IMR-90 (cell line): ENCODE data around the gene KLK13. TPM values are rescaled to one million over a fixed set of nuclear protein-coding genes. Genes with fewer than 3 reads are reported as not detected.

ENCODE experiments used
- ATAC-seq: fragments of 200-7000 bp; cut with Tn5 transposase; 2 replicates; pipeline ENCODE4 v1.9.1; 2020; ENCODE audit warnings: low read depth, mild to moderate bottlenecking, moderate library complexity
- BruUV-seq: library from RNA; stranded (reverse); fragments of 400-500 nt; replicated peaks from 2 replicates; lab custom pipeline; 2021; lab: Mats Ljungman, UMichigan
- CTCF ChIA-PET: fragments of 300-600 bp; formaldehyde crosslinking; extraction: SDS; loops from one replicate; lab custom pipeline; 2021; ENCODE audit warnings: antibody characterized with exemption; lab: Yijun Ruan, JAX
- POLR2A ChIA-PET: fragments of 300-600 bp; sonication (Branson Sonifier 250); formaldehyde crosslinking; loops from one replicate; lab custom pipeline; 2022; ENCODE audit warnings: antibody characterized with exemption; ENCODE audit not compliant: unreplicated experiment; lab: Charles Lee
- DNase-seq: peaks from one replicate; pipeline ENCODE4 v3.0.0; 2013
- H2AFZ ChIP-seq: replicated peaks from 2 replicates; pipeline ENCODE3; 2013; ENCODE audit warnings: low read length, mild to moderate bottlenecking; ENCODE audit not compliant: poor library complexity
- H2AK5ac ChIP-seq: 2 replicates; pipeline ENCODE4 v1.6.1; 2013; ENCODE audit warnings: low read depth, low read length, inconsistent platforms
- H2AK9ac ChIP-seq: replicated peaks from 2 replicates; pipeline ENCODE3; 2013; ENCODE audit warnings: mild to moderate bottlenecking, low read depth, low read length, moderate library complexity; ENCODE audit not compliant: poor library complexity
- H2BK120ac ChIP-seq: 2 replicates; pipeline ENCODE4 v1.6.1; 2013; ENCODE audit warnings: low read depth, low read length, inconsistent platforms
- H2BK15ac ChIP-seq: 3 replicates; pipeline ENCODE4 v1.6.1; 2013; ENCODE audit warnings: low read depth, low read length, inconsistent platforms
- H2BK20ac ChIP-seq: 2 replicates; pipeline ENCODE4 v1.6.1; 2013; ENCODE audit warnings: low read depth, mild to moderate bottlenecking, inconsistent platforms, low read length, moderate library complexity
- H2BK5ac ChIP-seq: 2 replicates; pipeline ENCODE4 v1.6.1; 2013; ENCODE audit warnings: mild to moderate bottlenecking, low read depth, low read length, inconsistent platforms; ENCODE audit not compliant: poor library complexity, severe bottlenecking
- H3K14ac ChIP-seq: replicated peaks from 2 replicates; pipeline ENCODE4 v1.6.1; 2013; ENCODE audit warnings: low read depth, low read length, inconsistent platforms
- H3K18ac ChIP-seq: 2 replicates; pipeline ENCODE4 v1.6.1; 2013; ENCODE audit warnings: low read depth, low read length, control low read depth
- H3K23ac ChIP-seq: 2 replicates; pipeline ENCODE4 v1.6.1; 2013; ENCODE audit warnings: low read depth, low read length, inconsistent platforms
- H3K27ac ChIP-seq: 2 replicates; pipeline ENCODE4 v1.5.1; 2013; ENCODE audit warnings: mild to moderate bottlenecking, control low read depth, low read length; ENCODE audit not compliant: insufficient read depth
- H3K27me3 ChIP-seq: 2 replicates; pipeline ENCODE4 v1.6.1; 2013; ENCODE audit warnings: low read length; ENCODE audit not compliant: control insufficient read depth, insufficient read depth
- H3K36me3 ChIP-seq: 2 replicates; pipeline ENCODE4 v1.6.1; 2013; ENCODE audit warnings: low read length, mixed read lengths; ENCODE audit not compliant: control insufficient read depth, insufficient read depth
- H3K4ac ChIP-seq: 2 replicates; pipeline ENCODE4 v1.6.1; 2013; ENCODE audit warnings: low read depth, low read length, inconsistent platforms
- H3K4me1 ChIP-seq: 2 replicates; pipeline ENCODE4 v1.6.1; 2013; ENCODE audit warnings: low read length, mixed read lengths; ENCODE audit not compliant: control insufficient read depth, insufficient read depth
- H3K4me2 ChIP-seq: 2 replicates; pipeline ENCODE4 v1.6.1; 2013; ENCODE audit warnings: low read depth, mild to moderate bottlenecking, control low read depth, low read length, moderate library complexity
- H3K4me3 ChIP-seq: 2 replicates; pipeline ENCODE4 v1.5.1; 2013; ENCODE audit warnings: low read depth, mild to moderate bottlenecking, control low read depth, low read length, moderate library complexity; ENCODE audit not compliant: insufficient read depth
- H3K56ac ChIP-seq: 2 replicates; pipeline ENCODE4 v1.6.1; 2013; ENCODE audit warnings: low read length, inconsistent platforms; ENCODE audit not compliant: insufficient read depth; ENCODE audit errors: extremely low read depth
- H3K79me1 ChIP-seq, 2 experiments: 2 replicates each; pipeline ENCODE4 v1.6.1; 2013; ENCODE audit warnings: low read length in 2 of 2, inconsistent platforms in 1 of 2, low read depth in 1 of 2
- H3K9ac ChIP-seq: 2 replicates; pipeline ENCODE4 v1.6.1; 2013; ENCODE audit warnings: low read depth, low read length, control low read depth
- H3K9me1 ChIP-seq: 2 replicates; pipeline ENCODE4 v1.6.1; 2013; ENCODE audit warnings: low read length, inconsistent platforms; ENCODE audit not compliant: insufficient read depth
- H3K9me3 ChIP-seq: 2 replicates; pipeline ENCODE4 v1.6.1; 2013; ENCODE audit warnings: low read length; ENCODE audit not compliant: control insufficient read depth, insufficient read depth
- H4K20me1 ChIP-seq: 2 replicates; pipeline ENCODE4 v1.6.1; 2013; ENCODE audit warnings: low read length, inconsistent platforms; ENCODE audit not compliant: insufficient read depth
- H4K5ac ChIP-seq: 2 replicates; pipeline ENCODE4 v1.6.1; 2013; ENCODE audit warnings: mild to moderate bottlenecking, low read depth, low read length, control low read depth
- H4K8ac ChIP-seq, 2 experiments: 2 replicates each; pipeline ENCODE4 v1.6.1; 2013; ENCODE audit warnings: low read depth in 2 of 2, low read length in 2 of 2, control low read depth in 1 of 2, inconsistent platforms in 1 of 2
- H4K91ac ChIP-seq: 2 replicates; pipeline ENCODE4 v1.6.1; 2013; ENCODE audit warnings: low read depth, low read length, inconsistent platforms; ENCODE audit not compliant: insufficient read depth
- BHLHE40 ChIP-seq: fragments of 150-350 bp; IDR thresholded peaks from 2 replicates; pipeline ENCODE4 v1.6.1; 2016; ENCODE audit warnings: mild to moderate bottlenecking, low read depth, low read length
- CEBPB ChIP-seq: IDR thresholded peaks from 2 replicates; pipeline ENCODE4 v1.6.1; 2012; ENCODE audit warnings: low read depth, low read length, improper control_type of control experiment
- CHD1 ChIP-seq: IDR thresholded peaks from 2 replicates; pipeline ENCODE4 v1.6.1; 2012; ENCODE audit warnings: low read depth, low read length, improper control_type of control experiment
- FOS ChIP-seq: fragments of 150-350 bp; IDR thresholded peaks from 2 replicates; pipeline ENCODE4 v1.6.1; 2016; ENCODE audit warnings: low read depth, low read length
- MAFK ChIP-seq: IDR thresholded peaks from 2 replicates; pipeline ENCODE4 v1.6.1; 2012; ENCODE audit warnings: low read depth, low read length, improper control_type of control experiment
- MAZ ChIP-seq: IDR thresholded peaks from 2 replicates; pipeline ENCODE4 v1.6.1; 2012; ENCODE audit warnings: low read depth, mild to moderate bottlenecking, low read length, improper control_type of control experiment, moderate library complexity, borderline replicate concordance
- MXI1 ChIP-seq: IDR thresholded peaks from 2 replicates; pipeline ENCODE4 v1.6.1; 2012; ENCODE audit warnings: low read depth, mild to moderate bottlenecking, low read length, moderate library complexity, borderline replicate concordance
- NFE2L2 ChIP-seq: fragments of 150-350 bp; IDR thresholded peaks from 2 replicates; pipeline ENCODE4 v1.6.1; 2016; ENCODE audit warnings: low read depth, mild to moderate bottlenecking, low read length
- POLR2A ChIP-seq: IDR thresholded peaks from 2 replicates; pipeline ENCODE4 v1.6.1; 2012; ENCODE audit warnings: mild to moderate bottlenecking, low read depth, low read length
- RAD21 ChIP-seq: IDR thresholded peaks from 2 replicates; pipeline ENCODE4 v1.6.1; 2012; ENCODE audit warnings: low read length, improper control_type of control experiment
- RCOR1 ChIP-seq: IDR thresholded peaks from 2 replicates; pipeline ENCODE4 v1.6.1; 2012; ENCODE audit warnings: mild to moderate bottlenecking, low read length, improper control_type of control experiment; ENCODE audit not compliant: insufficient replicate concordance
- RFX5 ChIP-seq: IDR thresholded peaks from 2 replicates; pipeline ENCODE4 v1.8.0; 2012; ENCODE audit warnings: low read depth, mild to moderate bottlenecking, low read length, moderate library complexity
- SMC3 ChIP-seq: fragments of 150-350 bp; IDR thresholded peaks from 2 replicates; pipeline ENCODE4 v1.6.1; 2016; ENCODE audit warnings: low read depth, mild to moderate bottlenecking, antibody characterized with exemption, low read length, moderate library complexity
- WGBS, 2 experiments: methylation state at CpG; one replicate each; pipeline versions ENCODE4 v1.1.5 to v1.1.7; 2013; ENCODE audit warnings: missing lambda C conversion rate in 2 of 2; ENCODE audit not compliant: insufficient read length in 1 of 2; ENCODE audit errors: extremely low coverage in 2 of 2; 5-methylcytosine and 5-hydroxymethylcytosine counted together
- dilution Hi-C: fragments of 300-500 bp; cut with HindIII; formaldehyde crosslinking; loops from one replicate; pipeline ENCODE4 v1.14.3; 2018; ENCODE audit warnings: low sequenced_read_pairs; ENCODE audit not compliant: unreplicated experiment
- in situ Hi-C: fragments of 300-500 bp; cut with MboI; formaldehyde crosslinking; loops from 3 replicates; pipeline ENCODE4 v1.14.3; 2019; ENCODE audit warnings: low sequenced_read_pairs, inconsistent platforms, mixed read lengths
- intact Hi-C: fragments of 100-400 bp; cut with micrococcal nuclease; formaldehyde crosslinking; loops from 2 replicates; pipeline ENCODE4 v1.10.0; 2022
- polyA plus RNA-seq, 3 experiments: library from polyadenylated mRNA; depleted of rRNA; stranded (reverse); fragments of >200 nt; gene quantifications; 2 replicates each; pipeline ENCODE4 v1.2.3, GENCODE V29; 2012; ENCODE audit warnings: low replicate concordance in 1 of 3
- total RNA-seq: library from RNA; depleted of rRNA; stranded (reverse); fragments of >200 nt; gene quantifications from 2 replicates; pipeline ENCODE4 v1.2.3, GENCODE V29; 2012
- TF ChIP-seq, protein P1 (sequence below): conservative IDR thresholded peaks from 2 replicates; pipeline ENCODE4 v1.5.1; 2012; ENCODE audit warnings: mild to moderate bottlenecking, low read depth, low read length, improper control_type of control experiment
- TF ChIP-seq, protein P2 (sequence below): fragments of 150-350 bp; IDR thresholded peaks from 2 replicates; pipeline ENCODE4 v1.6.1; 2017; ENCODE audit warnings: mild to moderate bottlenecking, antibody characterized with exemption, low read length, low read depth
- TF ChIP-seq, protein P3 (sequence below): fragments of 150-350 bp; IDR thresholded peaks from 2 replicates; pipeline ENCODE4 v1.6.1; 2016; ENCODE audit warnings: low read depth, mild to moderate bottlenecking, low read length, moderate library complexity, borderline replicate concordance

The KLK13 gene
- total and polyA plus RNA-seq, 2 of the 4 experiments (the other 2 are of a cell fraction), result not detected

DNA sequence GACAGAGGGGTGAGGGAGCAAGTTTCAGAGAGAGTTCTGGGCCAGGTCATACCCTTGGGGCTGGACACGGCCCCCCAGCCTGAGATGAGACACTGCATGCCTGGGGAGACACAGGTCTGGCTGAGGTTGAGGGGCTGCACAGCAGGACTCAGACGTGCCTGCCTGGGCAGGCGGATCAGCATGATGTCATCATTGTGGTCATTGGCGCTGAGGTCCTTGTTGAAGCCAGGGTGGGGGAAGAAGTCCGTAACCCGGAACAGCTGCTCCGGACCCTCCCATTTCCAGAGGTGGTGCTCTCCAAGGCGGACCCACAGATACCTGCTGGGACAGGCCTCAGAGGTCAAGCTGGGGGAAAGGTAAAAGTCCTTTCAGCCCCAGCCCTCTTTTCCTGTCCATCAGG is 58.5 kb downstream of the KLK13 start:
- in situ Hi-C loops, result no loop called here
- no peak overlapping the region for H3K18ac ChIP-seq
- H3K14ac ChIP-seq, result no peak overlapping the region
- ChIA-PET CTCF (no interaction called here), POLR2A (no interaction called here)
- dilution Hi-C loops, result no loop called here
- no peak overlapping the region for H2BK5ac ChIP-seq
- H3K9me1 ChIP-seq, result no peaks in the 10 kb centered on the region
- H3K79me1 ChIP-seq, result no peaks in the 10 kb centered on the region
- H3K4me1 ChIP-seq, result no peaks in the 10 kb centered on the region
- no peak overlapping the region for H3K56ac ChIP-seq
- H3K9me3 ChIP-seq, result peaks cover 4% of the 10 kb centered on the region
- H3K27ac ChIP-seq, result no peak overlapping the region
- no peak overlapping the region for H2AFZ ChIP-seq
- no peak overlapping the region for H4K91ac ChIP-seq
- intact Hi-C loops, result no loop called here
- DNase-seq, result no peak
- 48% methylated on average over 3 of the region's 8 CpGs; no CpG with 5 or more reads in 1 of the 2 experiments for WGBS, 2 experiments
- H3K4ac ChIP-seq, result no peak overlapping the region
- H2BK20ac ChIP-seq, result no peak overlapping the region
- H4K20me1 ChIP-seq, result no peaks in the 10 kb centered on the region
- no TSS peak for BruUV-seq
- no peak overlapping the region for H3K23ac ChIP-seq
- H3K9ac ChIP-seq, result no peak overlapping the region
- TF ChIP-seq, protein P1, sequence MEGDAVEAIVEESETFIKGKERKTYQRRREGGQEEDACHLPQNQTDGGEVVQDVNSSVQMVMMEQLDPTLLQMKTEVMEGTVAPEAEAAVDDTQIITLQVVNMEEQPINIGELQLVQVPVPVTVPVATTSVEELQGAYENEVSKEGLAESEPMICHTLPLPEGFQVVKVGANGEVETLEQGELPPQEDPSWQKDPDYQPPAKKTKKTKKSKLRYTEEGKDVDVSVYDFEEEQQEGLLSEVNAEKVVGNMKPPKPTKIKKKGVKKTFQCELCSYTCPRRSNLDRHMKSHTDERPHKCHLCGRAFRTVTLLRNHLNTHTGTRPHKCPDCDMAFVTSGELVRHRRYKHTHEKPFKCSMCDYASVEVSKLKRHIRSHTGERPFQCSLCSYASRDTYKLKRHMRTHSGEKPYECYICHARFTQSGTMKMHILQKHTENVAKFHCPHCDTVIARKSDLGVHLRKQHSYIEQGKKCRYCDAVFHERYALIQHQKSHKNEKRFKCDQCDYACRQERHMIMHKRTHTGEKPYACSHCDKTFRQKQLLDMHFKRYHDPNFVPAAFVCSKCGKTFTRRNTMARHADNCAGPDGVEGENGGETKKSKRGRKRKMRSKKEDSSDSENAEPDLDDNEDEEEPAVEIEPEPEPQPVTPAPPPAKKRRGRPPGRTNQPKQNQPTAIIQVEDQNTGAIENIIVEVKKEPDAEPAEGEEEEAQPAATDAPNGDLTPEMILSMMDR, result no peak
- no peak for TF ChIP-seq NFE2L2
- no peak for TF ChIP-seq RCOR1
- no peak for TF ChIP-seq CEBPB
- TF ChIP-seq, protein P2, sequence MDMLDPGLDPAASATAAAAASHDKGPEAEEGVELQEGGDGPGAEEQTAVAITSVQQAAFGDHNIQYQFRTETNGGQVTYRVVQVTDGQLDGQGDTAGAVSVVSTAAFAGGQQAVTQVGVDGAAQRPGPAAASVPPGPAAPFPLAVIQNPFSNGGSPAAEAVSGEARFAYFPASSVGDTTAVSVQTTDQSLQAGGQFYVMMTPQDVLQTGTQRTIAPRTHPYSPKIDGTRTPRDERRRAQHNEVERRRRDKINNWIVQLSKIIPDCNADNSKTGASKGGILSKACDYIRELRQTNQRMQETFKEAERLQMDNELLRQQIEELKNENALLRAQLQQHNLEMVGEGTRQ, result no peak
- TF ChIP-seq RFX5, result no peak
- TF ChIP-seq BHLHE40, result no peak
- TF ChIP-seq MAZ, result no peak
- no peak for TF ChIP-seq SMC3
- TF ChIP-seq, protein P3, sequence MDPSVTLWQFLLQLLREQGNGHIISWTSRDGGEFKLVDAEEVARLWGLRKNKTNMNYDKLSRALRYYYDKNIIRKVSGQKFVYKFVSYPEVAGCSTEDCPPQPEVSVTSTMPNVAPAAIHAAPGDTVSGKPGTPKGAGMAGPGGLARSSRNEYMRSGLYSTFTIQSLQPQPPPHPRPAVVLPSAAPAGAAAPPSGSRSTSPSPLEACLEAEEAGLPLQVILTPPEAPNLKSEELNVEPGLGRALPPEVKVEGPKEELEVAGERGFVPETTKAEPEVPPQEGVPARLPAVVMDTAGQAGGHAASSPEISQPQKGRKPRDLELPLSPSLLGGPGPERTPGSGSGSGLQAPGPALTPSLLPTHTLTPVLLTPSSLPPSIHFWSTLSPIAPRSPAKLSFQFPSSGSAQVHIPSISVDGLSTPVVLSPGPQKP, result no peak
- no peak for TF ChIP-seq POLR2A
- no peak for TF ChIP-seq FOS
- TF ChIP-seq MXI1, result no peak
- no peak for TF ChIP-seq CHD1
- no peak for TF ChIP-seq MAFK
- TF ChIP-seq RAD21, result no peak
- no peaks in the 10 kb centered on the region for H3K36me3 ChIP-seq
- no peak overlapping the region for H2AK9ac ChIP-seq
- no peaks in the 10 kb centered on the region for H3K27me3 ChIP-seq
- H2AK5ac ChIP-seq, result no peak overlapping the region
- no peak overlapping the region for H2BK120ac ChIP-seq
- no peak overlapping the region for H2BK15ac ChIP-seq
- H3K4me2 ChIP-seq, result no peak overlapping the region
- no peak overlapping the region for H3K4me3 ChIP-seq
- no peak overlapping the region for H4K5ac ChIP-seq
- no peak for ATAC-seq
- H4K8ac ChIP-seq, result no peak overlapping the region
